HL-60 (cell line): Measurements from ENCODE around the gene SCRG1.

ENCODE experiments used
- DNase-seq, 2 experiments: peaks; one replicate each; pipeline ENCODE4 v3.0.0-alpha.2; 2010 to 2020; ENCODE audit warnings: low read depth in 1 of 2, low spot score in 1 of 2
- H3K27ac ChIP-seq: fragments of 250-450 bp; sonication (Bioruptor Pico); replicated peaks from 2 replicates; pipeline ENCODE4 v1.5.1; 2020; ENCODE audit warnings: mild to moderate bottlenecking, moderate library complexity
- H3K27me3 ChIP-seq: fragments of 250-450 bp; sonication (Bioruptor Pico); 2 replicates; pipeline ENCODE4 v1.5.1; 2021; ENCODE audit warnings: mild to moderate bottlenecking, moderate library complexity; ENCODE audit not compliant: insufficient read depth, poor library complexity, severe bottlenecking
- H3K4me3 ChIP-seq: replicated peaks from 2 replicates; pipeline ENCODE4 v1.5.1; 2011; ENCODE audit warnings: mild to moderate bottlenecking, control low read depth, low read length; ENCODE audit not compliant: insufficient read depth
- CTCF ChIP-seq: IDR thresholded peaks from one replicate; pipeline ENCODE4 v1.5.1; 2011; ENCODE audit warnings: low read length, control low read depth, inconsistent platforms; ENCODE audit not compliant: insufficient read depth
- GABPA ChIP-seq: IDR thresholded peaks from 2 replicates; pipeline ENCODE4 v1.6.1; 2012; ENCODE audit warnings: low read depth
- POLR2AphosphoS5 ChIP-seq: IDR thresholded peaks from 2 replicates; pipeline ENCODE4 v1.6.1; 2012; ENCODE audit warnings: low read depth
- REST ChIP-seq: IDR thresholded peaks from 2 replicates; pipeline ENCODE4 v1.6.1; 2012; ENCODE audit warnings: low read depth; ENCODE audit not compliant: insufficient replicate concordance
- SPI1 ChIP-seq: IDR thresholded peaks from 2 replicates; pipeline ENCODE4 v1.6.1; 2012; ENCODE audit warnings: low read depth, mild to moderate bottlenecking, borderline replicate concordance

The SCRG1 gene

GRCh38 chr4:173386751-173387150 lies 12.2 kb downstream of the SCRG1 start:
- Histone ChIP-seq H3K27ac (no peak overlapping the region), H3K4me3 (no peak overlapping the region), H3K27me3 (no peaks in the 10 kb centered on the region)
- TF ChIP-seq CTCF (no peak), SPI1 (no peak), GABPA (no peak), REST (no peak), POLR2AphosphoS5 (no peak)
- DNase-seq, result no peak

GRCh38 chr4:173382349-173382748 lies 16.6 kb downstream of the SCRG1 start:
- no peak for TF ChIP-seq CTCF
- no peak for TF ChIP-seq POLR2AphosphoS5
- TF ChIP-seq REST, result no peak
- no peak for TF ChIP-seq GABPA
- H3K27ac ChIP-seq, result no peak overlapping the region
- no peak overlapping the region for H3K4me3 ChIP-seq
- H3K27me3 ChIP-seq, result no peaks in the 10 kb centered on the region
- DNase-seq, result no peak

GRCh38 chr4:173381610-173382009 lies 17.3 kb downstream of the SCRG1 start:
- Histone ChIP-seq H3K4me3 (no peak overlapping the region), H3K27me3 (no peaks in the 10 kb centered on the region), H3K27ac (no peak overlapping the region)
- TF ChIP-seq REST (no peak), CTCF (no peak), POLR2AphosphoS5 (no peak), SPI1 (no peak), GABPA (no peak)
- DNase-seq, result no peak
